ENCODE results near the gene CPTP.

DNA sequence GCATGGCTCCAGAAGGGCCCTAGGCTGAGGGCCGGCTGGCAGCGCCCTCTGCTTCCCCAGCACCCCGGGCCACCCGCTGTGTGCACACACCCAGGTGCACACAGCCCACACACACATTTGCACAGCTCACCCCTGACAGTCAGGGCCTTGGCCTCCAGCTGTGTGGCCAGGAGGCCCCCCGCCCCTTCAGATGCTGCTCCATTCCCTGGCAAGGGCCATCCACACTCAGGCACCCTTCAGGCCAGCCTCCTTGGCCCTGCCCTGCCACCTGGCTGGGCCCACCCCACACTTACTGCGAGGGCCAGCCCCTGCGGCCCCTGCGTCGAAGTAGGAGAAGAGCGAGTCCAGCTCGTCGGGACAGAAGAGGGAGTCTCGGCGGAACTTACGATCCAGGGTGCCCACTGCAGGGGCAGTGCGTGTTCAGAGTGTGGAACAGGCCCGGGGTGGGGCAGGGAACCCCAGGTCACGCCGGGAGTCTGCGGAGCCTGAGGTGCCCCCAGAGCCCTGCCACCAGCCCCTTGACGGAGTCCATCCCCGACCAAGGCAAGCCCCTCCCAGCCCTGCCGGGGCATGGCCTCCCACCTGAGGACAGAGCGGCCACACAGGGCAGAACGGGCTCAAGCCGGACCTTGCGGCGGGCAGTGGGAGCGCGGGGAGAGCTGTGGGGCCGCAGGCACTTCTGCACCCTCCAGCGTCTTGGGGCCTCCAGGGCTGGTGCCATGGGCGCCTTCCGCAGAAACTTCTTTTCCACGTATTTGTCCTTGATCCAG, 29.3 kb upstream of the CPTP start:
- TF ChIP-seq, protein P1, sequence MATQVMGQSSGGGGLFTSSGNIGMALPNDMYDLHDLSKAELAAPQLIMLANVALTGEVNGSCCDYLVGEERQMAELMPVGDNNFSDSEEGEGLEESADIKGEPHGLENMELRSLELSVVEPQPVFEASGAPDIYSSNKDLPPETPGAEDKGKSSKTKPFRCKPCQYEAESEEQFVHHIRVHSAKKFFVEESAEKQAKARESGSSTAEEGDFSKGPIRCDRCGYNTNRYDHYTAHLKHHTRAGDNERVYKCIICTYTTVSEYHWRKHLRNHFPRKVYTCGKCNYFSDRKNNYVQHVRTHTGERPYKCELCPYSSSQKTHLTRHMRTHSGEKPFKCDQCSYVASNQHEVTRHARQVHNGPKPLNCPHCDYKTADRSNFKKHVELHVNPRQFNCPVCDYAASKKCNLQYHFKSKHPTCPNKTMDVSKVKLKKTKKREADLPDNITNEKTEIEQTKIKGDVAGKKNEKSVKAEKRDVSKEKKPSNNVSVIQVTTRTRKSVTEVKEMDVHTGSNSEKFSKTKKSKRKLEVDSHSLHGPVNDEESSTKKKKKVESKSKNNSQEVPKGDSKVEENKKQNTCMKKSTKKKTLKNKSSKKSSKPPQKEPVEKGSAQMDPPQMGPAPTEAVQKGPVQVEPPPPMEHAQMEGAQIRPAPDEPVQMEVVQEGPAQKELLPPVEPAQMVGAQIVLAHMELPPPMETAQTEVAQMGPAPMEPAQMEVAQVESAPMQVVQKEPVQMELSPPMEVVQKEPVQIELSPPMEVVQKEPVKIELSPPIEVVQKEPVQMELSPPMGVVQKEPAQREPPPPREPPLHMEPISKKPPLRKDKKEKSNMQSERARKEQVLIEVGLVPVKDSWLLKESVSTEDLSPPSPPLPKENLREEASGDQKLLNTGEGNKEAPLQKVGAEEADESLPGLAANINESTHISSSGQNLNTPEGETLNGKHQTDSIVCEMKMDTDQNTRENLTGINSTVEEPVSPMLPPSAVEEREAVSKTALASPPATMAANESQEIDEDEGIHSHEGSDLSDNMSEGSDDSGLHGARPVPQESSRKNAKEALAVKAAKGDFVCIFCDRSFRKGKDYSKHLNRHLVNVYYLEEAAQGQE (IDR thresholded peaks at IDR 0.05; ENCODE audit: low read depth) = no peak
- TF ChIP-seq, protein P2, sequence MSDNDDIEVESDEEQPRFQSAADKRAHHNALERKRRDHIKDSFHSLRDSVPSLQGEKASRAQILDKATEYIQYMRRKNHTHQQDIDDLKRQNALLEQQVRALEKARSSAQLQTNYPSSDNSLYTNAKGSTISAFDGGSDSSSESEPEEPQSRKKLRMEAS (IDR thresholded peaks at IDR 0.05) = no peak
- TF ChIP-seq EP300 (IDR thresholded peaks at IDR 0.05; ENCODE audit: borderline replicate concordance) = no peak
- TF ChIP-seq CREB1 (IDR thresholded peaks at IDR 0.05; ENCODE audit: low read depth) = no peak
- no peak for TF ChIP-seq NFIC (IDR thresholded peaks at IDR 0.05)
- TF ChIP-seq EGR1 (IDR thresholded peaks at IDR 0.05) = no peak
- no peak for TF ChIP-seq TCF12 (IDR thresholded peaks at IDR 0.05; ENCODE audit: low read depth)
- no peak for TF ChIP-seq RAD21 (IDR thresholded peaks at IDR 0.05; ENCODE audit: low read depth)
- no peak for TF ChIP-seq TAF1 (IDR thresholded peaks at IDR 0.05; ENCODE audit: low read depth)
- no peak for TF ChIP-seq YY1 (IDR thresholded peaks at IDR 0.05; ENCODE audit: low read depth)
- no peak for TF ChIP-seq TEAD4 (IDR thresholded peaks at IDR 0.05)

All from Ishikawa (cell line).